T-cell (primary cell): ENCODE results near the gene CDH4. TPM values are rescaled to one million over a fixed set of nuclear protein-coding genes. Genes with fewer than 3 reads are reported as not detected.

ENCODE experiments used
- ATAC-seq, 4 experiments: fragments of 200-7000 bp in 3 of 4; fragments of 150-1000 bp in 1 of 4; cut with Tn5 transposase; replicated peaks in 1 of 4; 1 replicate in 3 of 4; 2 replicates in 1 of 4; pipeline ENCODE4 v1.10.0; 2021; ENCODE audit warnings: moderate library complexity in 3 of 4, mild to moderate bottlenecking in 2 of 4, moderate number of reproducible peaks in 1 of 4
- CTCF ChIA-PET, 2 donors: fragments of 300-600 bp; sonication (Branson Sonifier 250); formaldehyde crosslinking; loops; one replicate each; lab custom pipeline; 2022; ENCODE audit warnings: antibody characterized with exemption in 2 of 2; lab: Charles Lee
- POLR2A ChIA-PET, 2 donors: fragments of 300-600 bp; sonication (Branson Sonifier 250); formaldehyde crosslinking; loops; one replicate each; lab custom pipeline; 2022; ENCODE audit warnings: antibody characterized with exemption in 2 of 2; lab: Charles Lee
- DNase-seq, 35 experiments: peaks; one replicate each; pipeline versions ENCODE4 v3.0.0 to v3.0.0-alpha.2; 2013 to 2023
- H3K27ac ChIP-seq: one replicate; pipeline ENCODE4 v1.5.1; 2013; ENCODE audit warnings: low read length
- H3K27me3 ChIP-seq, 2 experiments: replicated peaks in 1 of 2; 1 replicate in 1 of 2; 2 replicates in 1 of 2; pipeline versions ENCODE4 v1.6.1 to v1.7.0; 2013; ENCODE audit warnings: low read length in 1 of 2, mixed read lengths in 1 of 2; ENCODE audit not compliant: control insufficient read depth in 2 of 2, insufficient read depth in 2 of 2; ENCODE audit errors: extremely low read depth in 1 of 2
- H3K36me3 ChIP-seq, 2 donors: 1 replicate in 1 of 2; 2 replicates in 1 of 2; pipeline versions ENCODE4 v1.6.1 to v1.7.0; 2013; ENCODE audit warnings: low read length in 1 of 2; ENCODE audit not compliant: control insufficient read depth in 2 of 2, insufficient read depth in 1 of 2; ENCODE audit errors: extremely low read depth in 1 of 2
- H3K4me1 ChIP-seq, 2 experiments: 1 replicate in 1 of 2; 2 replicates in 1 of 2; pipeline versions ENCODE4 v1.6.1 to v1.7.0; 2013; ENCODE audit warnings: low read length in 2 of 2, mixed read lengths in 1 of 2; ENCODE audit not compliant: insufficient read depth in 2 of 2, control insufficient read depth in 1 of 2; ENCODE audit errors: extremely low read depth in 1 of 2
- H3K4me3 ChIP-seq, 2 donors: 1 replicate in 1 of 2; 2 replicates in 1 of 2; pipeline versions ENCODE4 v1.5.1 to v1.7.0; 2013; ENCODE audit warnings: mild to moderate bottlenecking in 2 of 2, low read length in 1 of 2, moderate library complexity in 1 of 2; ENCODE audit not compliant: control insufficient read depth in 1 of 2; ENCODE audit errors: extremely low read depth in 1 of 2
- H3K9me3 ChIP-seq: 2 replicates; pipeline ENCODE4 v1.7.0; 2013
- H3K27ac Mint-ChIP-seq, 2 donors: one replicate each; pipeline ENCODE4 v1.8.0; 2020 to 2021; ENCODE audit warnings: mild to moderate bottlenecking in 2 of 2, mixed read lengths in 2 of 2
- H3K27me3 Mint-ChIP-seq, 2 donors: one replicate each; pipeline ENCODE4 v1.8.0; 2021 to 2022; ENCODE audit warnings: mixed read lengths in 2 of 2
- H3K36me3 Mint-ChIP-seq: one replicate; pipeline ENCODE4 v1.8.0; 2021; ENCODE audit warnings: mixed read lengths
- H3K4me1 Mint-ChIP-seq, 3 donors: one replicate each; pipeline ENCODE4 v1.8.0; 2020 to 2022; ENCODE audit warnings: mixed read lengths in 3 of 3, mild to moderate bottlenecking in 1 of 3
- H3K4me3 Mint-ChIP-seq, 3 donors: one replicate each; pipeline ENCODE4 v1.8.0; 2020 to 2022; ENCODE audit warnings: mild to moderate bottlenecking in 3 of 3, mixed read lengths in 3 of 3, moderate library complexity in 3 of 3
- H3K9me3 Mint-ChIP-seq, 3 donors: one replicate each; pipeline ENCODE4 v1.8.0; 2020 to 2022; ENCODE audit warnings: mixed read lengths in 3 of 3
- WGBS: methylation state at CpG from one replicate; pipeline ENCODE4 v1.1.5; 2013; ENCODE audit warnings: missing lambda C conversion rate; ENCODE audit not compliant: insufficient coverage; 5-methylcytosine and 5-hydroxymethylcytosine counted together
- total RNA-seq, 35 experiments: library from RNA in 6 of 35; stranded (reverse) in 6 of 35; fragments of 120-200 nt in 1 of 35; gene quantifications; one replicate each; pipeline versions ENCODE4 v1.2.1 to v1.2.4 and lab custom pipeline; 2013 to 2026

Gene CDH4
- total RNA-seq, 5 donors from 2014 or later (not counting 1 experiment from before 2014, with no cell fraction given) = 0.06 to 0.64 (median 0.14) TPM

GRCh38 chr20:61841551-61841950 lies 589.5 kb downstream of the CDH4 start:
- Histone ChIP-seq H3K27me3 (no peaks in the 10 kb centered on the region), H3K36me3 (no peaks in the 10 kb centered on the region), H3K27ac (no peak overlapping the region), H3K4me1 (no peaks in the 10 kb centered on the region), H3K4me3 (no peak overlapping the region), H3K9me3 (no peaks in the 10 kb centered on the region)
- whole genome bisulfite sequencing = 93% methylated on average over 11 of the region's 18 CpGs
- Mint-ChIP-seq H3K36me3 (no peaks in the 10 kb centered on the region), H3K27ac (no peak overlapping the region), H3K4me3 (no peak overlapping the region), H3K4me1 (no peaks in the 10 kb centered on the region), H3K27me3 (peaks cover 0 to 3% of the 10 kb centered on the region in 2 donors), H3K9me3 (no peaks in the 10 kb centered on the region)
- DNase-seq (no peak), ATAC-seq (no peak)
- CTCF ChIA-PET = no interaction called here
- POLR2A ChIA-PET = no interaction called here

- ATAC-seq (no peak), DNase-seq (no peak)
- 67% methylated on average over 9 of the region's 9 CpGs for WGBS
- no peak overlapping the region for H3K4me3 Mint-ChIP-seq
- H3K36me3 Mint-ChIP-seq = no peaks in the 10 kb centered on the region
- ChIA-PET CTCF (no interaction called here), POLR2A (no interaction called here)
- H3K4me1 ChIP-seq = no peaks in the 10 kb centered on the region
- no peak overlapping the region for H3K4me3 ChIP-seq
- H3K9me3 ChIP-seq = no peaks in the 10 kb centered on the region
- no peaks in the 10 kb centered on the region for H3K36me3 ChIP-seq
- H3K27ac ChIP-seq = no peak overlapping the region
- peaks cover 0 to 3% of the 10 kb centered on the region in 2 donors for H3K27me3 Mint-ChIP-seq
- H3K4me1 Mint-ChIP-seq = no peaks in the 10 kb centered on the region
- H3K27me3 ChIP-seq = no peaks in the 10 kb centered on the region
- no peaks in the 10 kb centered on the region for H3K9me3 Mint-ChIP-seq
- no peak overlapping the region for H3K27ac Mint-ChIP-seq
Measured at GRCh38 chr20:61841966-61842365, 589.9 kb downstream of the CDH4 start.

GRCh38 chr20:61844621-61845020 lies 592.6 kb downstream of the CDH4 start:
- DNase-seq = no peak
- no peaks in the 10 kb centered on the region for H3K9me3 ChIP-seq

GRCh38 chr20:61845233-61845671 lies 593.2 kb downstream of the CDH4 start:
- no peak for DNase-seq
- Histone ChIP-seq H3K4me1 (no peaks in the 10 kb centered on the region), H3K9me3 (no peaks in the 10 kb centered on the region), H3K27ac (no peak overlapping the region), H3K4me3 (no peak overlapping the region), H3K27me3 (no peaks in the 10 kb centered on the region), H3K36me3 (no peaks in the 10 kb centered on the region)
- POLR2A ChIA-PET = interaction anchor here in 1 of 2 donors (0.6 kb wide), 1 partner anchor 19 kb away, joined by 3 read pairs; no protein-coding TSS in a partner anchor
- 72% methylated on average over 10 of the region's 19 CpGs for WGBS
- Mint-ChIP-seq H3K36me3 (no peaks in the 10 kb centered on the region), H3K4me3 (no peak overlapping the region), H3K4me1 (no peaks in the 10 kb centered on the region), H3K9me3 (no peaks in the 10 kb centered on the region), H3K27ac (no peak overlapping the region), H3K27me3 (peaks cover 0 to 3% of the 10 kb centered on the region in 2 donors)
- CTCF ChIA-PET = no interaction called here
- no peak for ATAC-seq

More at GRCh38 chr20:61844621-61845020, 592.6 kb downstream of the CDH4 start:
- POLR2A ChIA-PET = no interaction called here
- no peaks in the 10 kb centered on the region for H3K36me3 ChIP-seq
- H3K4me1 ChIP-seq = no peaks in the 10 kb centered on the region
- H3K4me1 Mint-ChIP-seq = no peaks in the 10 kb centered on the region
- no peak overlapping the region for H3K27ac ChIP-seq
- H3K27me3 ChIP-seq = no peaks in the 10 kb centered on the region
- no peak for ATAC-seq
- no peak overlapping the region for H3K4me3 ChIP-seq
- peaks cover 0 to 3% of the 10 kb centered on the region in 2 donors for H3K27me3 Mint-ChIP-seq
- H3K9me3 Mint-ChIP-seq = no peaks in the 10 kb centered on the region
- H3K4me3 Mint-ChIP-seq = no peak overlapping the region
- CTCF ChIA-PET = no interaction called here
- 87% methylated on average over 16 of the region's 17 CpGs for WGBS
- no peak overlapping the region for H3K27ac Mint-ChIP-seq
- no peaks in the 10 kb centered on the region for H3K36me3 Mint-ChIP-seq

GRCh38 chr20:61846074-61846473 lies 594.0 kb downstream of the CDH4 start:
- Mint-ChIP-seq H3K36me3 (no peaks in the 10 kb centered on the region), H3K4me1 (no peaks in the 10 kb centered on the region), H3K27ac (no peak overlapping the region), H3K9me3 (no peaks in the 10 kb centered on the region), H3K4me3 (no peak overlapping the region), H3K27me3 (peaks cover 0 to 3% of the 10 kb centered on the region in 2 donors)
- no peak overlapping the region for H3K27ac ChIP-seq
- no peak for ATAC-seq
- no peaks in the 10 kb centered on the region for H3K4me1 ChIP-seq
- H3K36me3 ChIP-seq = no peaks in the 10 kb centered on the region
- no peaks in the 10 kb centered on the region for H3K9me3 ChIP-seq
- CTCF ChIA-PET = no interaction called here
- WGBS = 69% methylated on average over 8 of the region's 15 CpGs
- H3K27me3 ChIP-seq = no peaks in the 10 kb centered on the region
- POLR2A ChIA-PET = interaction anchor here in 1 of 2 donors (0.6 kb wide), 1 partner anchor 20 kb away, joined by 3 read pairs; no protein-coding TSS in a partner anchor
- no peak for DNase-seq
- no peak overlapping the region for H3K4me3 ChIP-seq

GRCh38 chr20:61846741-61847419 lies 594.8 kb downstream of the CDH4 start:
- no peak overlapping the region for H3K27ac Mint-ChIP-seq
- H3K4me1 ChIP-seq = no peaks in the 10 kb centered on the region
- WGBS = 76% methylated on average over 11 of the region's 11 CpGs
- H3K4me3 ChIP-seq = no peak overlapping the region
- no peak for DNase-seq
- no peak overlapping the region for H3K27ac ChIP-seq
- ChIA-PET POLR2A (no interaction called here), CTCF (no interaction called here)
- H3K9me3 Mint-ChIP-seq = no peaks in the 10 kb centered on the region
- H3K36me3 Mint-ChIP-seq = no peaks in the 10 kb centered on the region
- no peak for ATAC-seq
- H3K9me3 ChIP-seq = no peaks in the 10 kb centered on the region
- H3K27me3 ChIP-seq = no peaks in the 10 kb centered on the region
- H3K27me3 Mint-ChIP-seq = peaks cover 0 to 3% of the 10 kb centered on the region in 2 donors
- no peak overlapping the region for H3K4me3 Mint-ChIP-seq
- no peaks in the 10 kb centered on the region for H3K36me3 ChIP-seq
- no peaks in the 10 kb centered on the region for H3K4me1 Mint-ChIP-seq
